Gastroesophageal sphincter (tissue), 3 donors: ENCODE data around the gene ZNF280D.

Experiments used
- POLR2A ChIP-seq, 2 donors: fragments of 450-650 bp; IDR thresholded peaks; one replicate each; pipeline ENCODE4 v1.6.1; 2017; ENCODE audit warnings: antibody characterized with exemption in 2 of 2, mild to moderate bottlenecking in 2 of 2, moderate library complexity in 1 of 2
- TF ChIP-seq, protein P1 (sequence below), 4 experiments: fragments of 200-600 bp in 2 of 4; fragments of 450-650 bp in 2 of 4; sonication (generic) in 1 of 4; IDR thresholded peaks; one replicate each; pipeline ENCODE4 v1.5.1; 2017 to 2019; ENCODE audit warnings: antibody characterized with exemption in 4 of 4, mild to moderate bottlenecking in 2 of 4, moderate library complexity in 2 of 4

GRCh38 chr15:56613811-56614210 is 119.5 kb downstream of the ZNF280D start:
- no peak for TF ChIP-seq POLR2A (IDR thresholded peaks at IDR 0.05)
- TF ChIP-seq, protein P1, sequence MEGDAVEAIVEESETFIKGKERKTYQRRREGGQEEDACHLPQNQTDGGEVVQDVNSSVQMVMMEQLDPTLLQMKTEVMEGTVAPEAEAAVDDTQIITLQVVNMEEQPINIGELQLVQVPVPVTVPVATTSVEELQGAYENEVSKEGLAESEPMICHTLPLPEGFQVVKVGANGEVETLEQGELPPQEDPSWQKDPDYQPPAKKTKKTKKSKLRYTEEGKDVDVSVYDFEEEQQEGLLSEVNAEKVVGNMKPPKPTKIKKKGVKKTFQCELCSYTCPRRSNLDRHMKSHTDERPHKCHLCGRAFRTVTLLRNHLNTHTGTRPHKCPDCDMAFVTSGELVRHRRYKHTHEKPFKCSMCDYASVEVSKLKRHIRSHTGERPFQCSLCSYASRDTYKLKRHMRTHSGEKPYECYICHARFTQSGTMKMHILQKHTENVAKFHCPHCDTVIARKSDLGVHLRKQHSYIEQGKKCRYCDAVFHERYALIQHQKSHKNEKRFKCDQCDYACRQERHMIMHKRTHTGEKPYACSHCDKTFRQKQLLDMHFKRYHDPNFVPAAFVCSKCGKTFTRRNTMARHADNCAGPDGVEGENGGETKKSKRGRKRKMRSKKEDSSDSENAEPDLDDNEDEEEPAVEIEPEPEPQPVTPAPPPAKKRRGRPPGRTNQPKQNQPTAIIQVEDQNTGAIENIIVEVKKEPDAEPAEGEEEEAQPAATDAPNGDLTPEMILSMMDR (IDR thresholded peaks at IDR 0.05) = no peak
